K562 (cell line): ENCODE results near the gene MYL6B. TPM values are rescaled to one million over a fixed set of nuclear protein-coding genes. Genes with fewer than 3 reads are reported as not detected.

Experiments used
- CREM ChIP-seq: IDR thresholded peaks from 2 replicates; pipeline ENCODE4 v1.6.1; 2014; ENCODE audit warnings: antibody characterized with exemption, low read depth
- HNRNPL ChIP-seq: fragments of 200-400 bp; formaldehyde crosslinking; IDR thresholded peaks from 2 replicates; pipeline ENCODE4 v1.6.1; 2017; ENCODE audit warnings: low read depth, mild to moderate bottlenecking, low read length
- MBD2 ChIP-seq: sonication (generic); IDR thresholded peaks from 2 replicates; pipeline ENCODE4 v1.6.1; 2016; ENCODE audit warnings: low read depth, borderline replicate concordance
- MTA3 ChIP-seq: fragments of 450-650 bp; formaldehyde crosslinking; IDR thresholded peaks from 2 replicates; pipeline ENCODE4 v1.6.1; 2017; ENCODE audit warnings: mild to moderate bottlenecking, borderline replicate concordance
- NR2C2 ChIP-seq, 2 experiments: fragments of 200-800 bp in 1 of 2; sonication (Bioruptor generic) in 1 of 2; sonication (generic) in 1 of 2; formaldehyde crosslinking in 1 of 2; IDR thresholded peaks; 2 replicates each; pipeline versions ENCODE4 v1.6.1 to v1.8.0; 2016 to 2022; ENCODE audit warnings: mild to moderate bottlenecking in 1 of 2, missing compliant biosample characterization in 1 of 2, missing genetic modification characterization in 1 of 2, missing genetic modification reagents in 1 of 2
- NR2F6 ChIP-seq: fragments of 450-650 bp; formaldehyde crosslinking; IDR thresholded peaks from 2 replicates; pipeline ENCODE4 v1.4.0; 2020; ENCODE audit warnings: mild to moderate bottlenecking
- POLR2G ChIP-seq: fragments of 200-400 bp; formaldehyde crosslinking; IDR thresholded peaks from 2 replicates; pipeline ENCODE4 v1.6.1; 2017; ENCODE audit warnings: low read depth, mild to moderate bottlenecking, antibody characterized with exemption, low read length, moderate library complexity
- SMAD1 ChIP-seq: fragments of 150-350 bp; IDR thresholded peaks from 2 replicates; pipeline ENCODE4 v1.6.1; 2014; ENCODE audit warnings: low read length, low read depth; ENCODE audit not compliant: partially characterized antibody
- SMC3 ChIP-seq: conservative IDR thresholded peaks from 2 replicates; pipeline ENCODE4 v1.6.1; 2011; ENCODE audit warnings: low read depth, low read length, improper control_type of control experiment; ENCODE audit not compliant: insufficient read depth
- ZNF561 ChIP-seq: fragments of 450-650 bp; formaldehyde crosslinking; conservative IDR thresholded peaks from 2 replicates; pipeline ENCODE4 v1.4.0; 2020; ENCODE audit warnings: mild to moderate bottlenecking, moderate library complexity
- polyA plus RNA-seq, 8 experiments: library from polyadenylated mRNA; depleted of rRNA in 4 of 8; stranded (reverse) in 5 of 8; unstranded in 3 of 8; fragments of >200 nt; fragmentation: Nextera tagmentation in 2 of 8; fragmentation: Illumina TruSeq in 1 of 8; extraction: Ambion mirVana in 2 of 8; extraction: Trizol in 1 of 8; gene quantifications; 2 replicates each; pipeline versions ENCODE4 v1.2.1 to v1.2.3, GENCODE V29; 2011 to 2014; ENCODE audit warnings: inconsistent platforms in 1 of 8, missing spikeins in 1 of 8
- total RNA-seq, 7 experiments: library from RNA; depleted of rRNA in 6 of 7; stranded (reverse); fragments of >200 nt in 6 of 7; fragmentation: Illumina TruSeq in 2 of 7; extraction: Trizol in 2 of 7; gene quantifications; 2 replicates each; pipeline versions ENCODE4 v1.2.1 to v1.2.3, GENCODE V29; 2011 to 2021; ENCODE audit warnings: low replicate concordance in 1 of 7
- TF ChIP-seq, protein P1 (sequence below), 3 experiments: fragments of 200-800 bp in 1 of 3; sonication (Bioruptor generic) in 1 of 3; sonication (generic) in 1 of 3; formaldehyde crosslinking in 1 of 3; IDR thresholded peaks; 2 replicates each; pipeline versions ENCODE4 v1.6.1 to v1.8.0; 2016 to 2022; ENCODE audit warnings: mild to moderate bottlenecking in 2 of 3, missing compliant biosample characterization in 2 of 3, missing genetic modification characterization in 2 of 3, missing genetic modification reagents in 1 of 3
- TF ChIP-seq, protein P2 (sequence below): IDR thresholded peaks from 3 replicates; pipeline ENCODE4 v1.6.1; 2011; ENCODE audit warnings: borderline replicate concordance, mild to moderate bottlenecking, moderate library complexity; ENCODE audit not compliant: insufficient read length; ENCODE audit errors: extremely low read depth
- TF ChIP-seq, protein P3 (sequence below): sonication (generic); formaldehyde crosslinking; IDR thresholded peaks from 2 replicates; pipeline ENCODE4 v1.8.1; 2023; ENCODE audit warnings: mild to moderate bottlenecking, missing genetic modification reagents
- TF ChIP-seq, protein P4 (sequence below): fragments of 450-650 bp; formaldehyde crosslinking; IDR thresholded peaks from 2 replicates; pipeline ENCODE4 v1.4.0; 2020; ENCODE audit warnings: mild to moderate bottlenecking, moderate library complexity
- TF ChIP-seq, protein P5 (sequence below): fragments of 250-450 bp; sonication (Bioruptor Pico); IDR thresholded peaks from 2 replicates; pipeline ENCODE4 v1.5.0; 2021; ENCODE audit warnings: mild to moderate bottlenecking, borderline replicate concordance

The MYL6B gene
- total and polyA plus RNA-seq, 9 of the 15 experiments (the other 6 are each of a cell fraction or from before 2014, with no cell fraction given): 42.8 to 77.3 (median 68.6) TPM

DNA sequence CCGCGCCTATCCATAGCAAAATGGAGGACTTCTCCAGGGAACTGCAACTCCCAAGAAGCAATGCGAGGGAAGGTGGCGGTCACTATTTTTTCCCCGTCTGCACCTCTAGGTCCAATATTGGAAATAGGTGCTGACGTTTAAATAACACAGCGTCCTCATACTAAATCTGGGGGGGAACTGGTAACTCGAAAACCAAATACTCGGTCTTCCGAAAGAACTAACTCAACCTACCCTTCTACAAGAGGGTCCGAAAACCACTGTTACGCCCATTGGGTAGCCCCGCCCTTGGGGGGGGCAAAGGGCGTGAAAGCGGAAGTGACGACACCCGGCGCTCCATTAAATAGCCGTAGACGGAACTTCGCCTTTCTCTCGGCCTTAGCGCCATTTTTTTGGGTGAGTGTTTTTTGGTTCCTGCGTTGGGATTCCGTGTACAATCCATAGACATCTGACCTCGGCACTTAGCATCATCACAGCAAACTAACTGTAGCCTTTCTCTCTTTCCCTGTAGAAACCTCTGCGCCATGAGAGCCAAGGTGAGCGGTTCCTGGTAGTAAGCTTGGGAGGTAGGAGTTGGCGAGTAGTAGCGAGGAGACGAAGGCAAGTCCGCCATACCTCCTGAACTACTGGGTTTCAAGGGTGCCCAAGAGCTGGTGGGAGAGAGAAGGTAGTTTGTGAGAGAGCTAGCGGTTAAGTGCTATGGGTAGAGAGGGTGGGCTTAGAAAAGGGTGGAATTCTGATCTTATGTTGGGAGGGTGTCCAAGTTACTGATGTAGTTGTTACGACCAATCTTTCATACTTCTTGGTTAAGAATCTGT, 35.9 kb upstream of the MYL6B start, which contains the start of gene RPL41 (continued):
- peak; percentile 85 for TF ChIP-seq NR2C2 (CRISPR knock-in tag; IDR thresholded peaks at IDR 0.05)
- TF ChIP-seq NR2C2 (tag; IDR thresholded peaks at IDR 0.05): peak; percentile 99
- TF ChIP-seq, protein P1, sequence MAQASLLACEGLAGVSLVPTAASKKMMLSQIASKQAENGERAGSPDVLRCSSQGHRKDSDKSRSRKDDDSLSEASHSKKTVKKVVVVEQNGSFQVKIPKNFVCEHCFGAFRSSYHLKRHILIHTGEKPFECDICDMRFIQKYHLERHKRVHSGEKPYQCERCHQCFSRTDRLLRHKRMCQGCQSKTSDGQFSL (CRISPR knock-in tag; IDR thresholded peaks at IDR 0.05): peak; percentile 100
- TF ChIP-seq, protein P1 (tag; IDR thresholded peaks at IDR 0.05): peak in 1 of 2 experiments; percentile 100; a peak in 2 of 4 replicates
- TF ChIP-seq, protein P2, sequence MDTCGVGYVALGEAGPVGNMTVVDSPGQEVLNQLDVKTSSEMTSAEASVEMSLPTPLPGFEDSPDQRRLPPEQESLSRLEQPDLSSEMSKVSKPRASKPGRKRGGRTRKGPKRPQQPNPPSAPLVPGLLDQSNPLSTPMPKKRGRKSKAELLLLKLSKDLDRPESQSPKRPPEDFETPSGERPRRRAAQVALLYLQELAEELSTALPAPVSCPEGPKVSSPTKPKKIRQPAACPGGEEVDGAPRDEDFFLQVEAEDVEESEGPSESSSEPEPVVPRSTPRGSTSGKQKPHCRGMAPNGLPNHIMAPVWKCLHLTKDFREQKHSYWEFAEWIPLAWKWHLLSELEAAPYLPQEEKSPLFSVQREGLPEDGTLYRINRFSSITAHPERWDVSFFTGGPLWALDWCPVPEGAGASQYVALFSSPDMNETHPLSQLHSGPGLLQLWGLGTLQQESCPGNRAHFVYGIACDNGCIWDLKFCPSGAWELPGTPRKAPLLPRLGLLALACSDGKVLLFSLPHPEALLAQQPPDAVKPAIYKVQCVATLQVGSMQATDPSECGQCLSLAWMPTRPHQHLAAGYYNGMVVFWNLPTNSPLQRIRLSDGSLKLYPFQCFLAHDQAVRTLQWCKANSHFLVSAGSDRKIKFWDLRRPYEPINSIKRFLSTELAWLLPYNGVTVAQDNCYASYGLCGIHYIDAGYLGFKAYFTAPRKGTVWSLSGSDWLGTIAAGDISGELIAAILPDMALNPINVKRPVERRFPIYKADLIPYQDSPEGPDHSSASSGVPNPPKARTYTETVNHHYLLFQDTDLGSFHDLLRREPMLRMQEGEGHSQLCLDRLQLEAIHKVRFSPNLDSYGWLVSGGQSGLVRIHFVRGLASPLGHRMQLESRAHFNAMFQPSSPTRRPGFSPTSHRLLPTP: no peak
- peak; percentile 96 for TF ChIP-seq SMAD1
- no peak for TF ChIP-seq ZNF561 (CRISPR knock-in tag)
- TF ChIP-seq HNRNPL: peak; percentile 41; the same call in 1 of the 2 replicates
- peak; percentile 82 for TF ChIP-seq POLR2G
- TF ChIP-seq CREM: peak; percentile 97
- 0 out of 2 replicates have a peak, but pooled peaks have one; percentile 23 for TF ChIP-seq SMC3
- peak; percentile 88 for TF ChIP-seq MBD2
- TF ChIP-seq, protein P3, sequence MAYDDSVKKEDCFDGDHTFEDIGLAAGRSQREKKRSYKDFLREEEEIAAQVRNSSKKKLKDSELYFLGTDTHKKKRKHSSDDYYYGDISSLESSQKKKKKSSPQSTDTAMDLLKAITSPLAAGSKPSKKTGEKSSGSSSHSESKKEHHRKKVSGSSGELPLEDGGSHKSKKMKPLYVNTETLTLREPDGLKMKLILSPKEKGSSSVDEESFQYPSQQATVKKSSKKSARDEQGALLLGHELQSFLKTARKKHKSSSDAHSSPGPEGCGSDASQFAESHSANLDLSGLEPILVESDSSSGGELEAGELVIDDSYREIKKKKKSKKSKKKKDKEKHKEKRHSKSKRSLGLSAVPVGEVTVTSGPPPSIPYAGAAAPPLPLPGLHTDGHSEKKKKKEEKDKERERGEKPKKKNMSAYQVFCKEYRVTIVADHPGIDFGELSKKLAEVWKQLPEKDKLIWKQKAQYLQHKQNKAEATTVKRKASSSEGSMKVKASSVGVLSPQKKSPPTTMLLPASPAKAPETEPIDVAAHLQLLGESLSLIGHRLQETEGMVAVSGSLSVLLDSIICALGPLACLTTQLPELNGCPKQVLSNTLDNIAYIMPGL (CRISPR knock-in tag): peak; percentile 69; the same call in 1 of the 2 replicates
- TF ChIP-seq, protein P4, sequence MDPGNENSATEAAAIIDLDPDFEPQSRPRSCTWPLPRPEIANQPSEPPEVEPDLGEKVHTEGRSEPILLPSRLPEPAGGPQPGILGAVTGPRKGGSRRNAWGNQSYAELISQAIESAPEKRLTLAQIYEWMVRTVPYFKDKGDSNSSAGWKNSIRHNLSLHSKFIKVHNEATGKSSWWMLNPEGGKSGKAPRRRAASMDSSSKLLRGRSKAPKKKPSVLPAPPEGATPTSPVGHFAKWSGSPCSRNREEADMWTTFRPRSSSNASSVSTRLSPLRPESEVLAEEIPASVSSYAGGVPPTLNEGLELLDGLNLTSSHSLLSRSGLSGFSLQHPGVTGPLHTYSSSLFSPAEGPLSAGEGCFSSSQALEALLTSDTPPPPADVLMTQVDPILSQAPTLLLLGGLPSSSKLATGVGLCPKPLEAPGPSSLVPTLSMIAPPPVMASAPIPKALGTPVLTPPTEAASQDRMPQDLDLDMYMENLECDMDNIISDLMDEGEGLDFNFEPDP (CRISPR knock-in tag): no peak
- 0 out of 2 replicates have a peak, but pooled peaks have one; percentile 39 for TF ChIP-seq NR2F6
- TF ChIP-seq, protein P5, sequence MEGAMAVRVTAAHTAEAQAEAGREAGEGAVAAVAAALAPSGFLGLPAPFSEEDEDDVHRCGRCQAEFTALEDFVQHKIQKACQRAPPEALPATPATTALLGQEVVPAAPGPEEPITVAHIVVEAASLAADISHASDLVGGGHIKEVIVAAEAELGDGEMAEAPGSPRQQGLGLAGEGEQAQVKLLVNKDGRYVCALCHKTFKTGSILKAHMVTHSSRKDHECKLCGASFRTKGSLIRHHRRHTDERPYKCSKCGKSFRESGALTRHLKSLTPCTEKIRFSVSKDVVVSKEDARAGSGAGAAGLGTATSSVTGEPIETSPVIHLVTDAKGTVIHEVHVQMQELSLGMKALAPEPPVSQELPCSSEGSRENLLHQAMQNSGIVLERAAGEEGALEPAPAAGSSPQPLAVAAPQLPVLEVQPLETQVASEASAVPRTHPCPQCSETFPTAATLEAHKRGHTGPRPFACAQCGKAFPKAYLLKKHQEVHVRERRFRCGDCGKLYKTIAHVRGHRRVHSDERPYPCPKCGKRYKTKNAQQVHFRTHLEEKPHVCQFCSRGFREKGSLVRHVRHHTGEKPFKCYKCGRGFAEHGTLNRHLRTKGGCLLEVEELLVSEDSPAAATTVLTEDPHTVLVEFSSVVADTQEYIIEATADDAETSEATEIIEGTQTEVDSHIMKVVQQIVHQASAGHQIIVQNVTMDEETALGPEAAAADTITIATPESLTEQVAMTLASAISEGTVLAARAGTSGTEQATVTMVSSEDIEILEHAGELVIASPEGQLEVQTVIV: peak; percentile 70; the same call in 1 of the 2 replicates
- TF ChIP-seq MTA3: peak; percentile 98
